Measurements from ENCODE around the gene ST8SIA4. TPM values are rescaled to one million over a fixed set of nuclear protein-coding genes. Genes with fewer than 3 reads are reported as not detected.

ST8SIA4 gene
- total RNA-seq, 1 experiment from 2014 or later = not detected

DNA sequence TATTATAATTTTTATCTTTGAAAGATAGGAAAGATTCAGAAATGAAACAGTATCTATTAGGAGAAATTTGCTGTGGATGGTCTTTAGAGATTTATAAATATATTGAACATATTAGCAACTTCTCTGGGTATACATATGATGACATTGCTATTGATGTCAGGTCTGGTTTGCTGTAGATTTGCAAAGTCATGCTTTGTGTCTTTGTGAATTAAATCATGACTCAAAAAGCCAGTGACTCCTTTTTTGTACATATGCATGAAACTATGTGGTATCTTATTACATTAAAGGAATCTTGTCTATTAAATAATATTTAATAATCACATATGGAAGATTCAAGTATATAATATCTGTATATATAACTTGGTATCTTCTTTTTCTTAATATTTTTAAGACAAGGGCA, 141.9 kb downstream of the ST8SIA4 start:
- Histone ChIP-seq H2BK5ac (ENCODE audit: insufficient read length, low read length) (no peak overlapping the region), H3K56ac (ENCODE audit: insufficient read length, low read depth, low read length) (no peak overlapping the region), H4K5ac (ENCODE audit: insufficient read length, low read depth, low read length) (no peak overlapping the region), H3K79me2 (ENCODE audit: insufficient read depth, low read length) (no peaks in the 10 kb centered on the region), H3K18ac (ENCODE audit: insufficient read length, low read depth, low read length) (no peak overlapping the region), H3K23me2 (ENCODE audit: insufficient read length, low read depth, low read length, poor library complexity, severe bottlenecking) (no peaks in the 10 kb centered on the region), H2AK5ac (ENCODE audit: insufficient read length, low read length) (no peak overlapping the region), H3K9ac (ENCODE audit: extremely low read depth, insufficient read length, low read length) (no peak overlapping the region), H2BK120ac (ENCODE audit: low read depth, low read length, poor library complexity, severe bottlenecking) (no peak overlapping the region), H3K4me2 (ENCODE audit: insufficient read depth, insufficient read length, low read length) (no peak overlapping the region), H4K8ac (replicated peaks; ENCODE audit: insufficient read length, low read depth, low read length) (no peak overlapping the region), H3T11ph (ENCODE audit: low read length) (no peak overlapping the region), H2BK15ac (ENCODE audit: low read depth, low read length) (no peak overlapping the region), H3K23ac (ENCODE audit: insufficient read length, low read depth, low read length) (no peak overlapping the region), H3K9me3 (ENCODE audit: control insufficient read depth, low read depth, low read length) (no peaks in the 10 kb centered on the region), H2AFZ (ENCODE audit: low read length) (no peak overlapping the region), H2BK12ac (ENCODE audit: insufficient read length, low read depth, low read length) (no peak overlapping the region), H3K79me1 (ENCODE audit: insufficient read depth, low read depth, low read length, poor library complexity, severe bottlenecking) (no peaks in the 10 kb centered on the region), H3K27ac (ENCODE audit: insufficient read length, low read depth, low read length) (no peak overlapping the region), H3K14ac (ENCODE audit: insufficient read depth, low read length) (no peak overlapping the region), H2BK20ac (ENCODE audit: low read depth, low read length, poor library complexity, severe bottlenecking) (no peak overlapping the region), H4K20me1 (ENCODE audit: control insufficient read depth, insufficient read depth, insufficient read length) (no peaks in the 10 kb centered on the region), H3K4me1 (ENCODE audit: insufficient read depth, low read length) (no peaks in the 10 kb centered on the region; the same call in 1 of the 2 replicates), H3K27me3 (ENCODE audit: insufficient read depth, low read length) (peaks cover 5% of the 10 kb centered on the region; the same call in 1 of the 2 replicates), H3K4ac (ENCODE audit: low read depth, low read length) (no peak overlapping the region), H4K91ac (ENCODE audit: insufficient read length, low read depth, low read length) (no peak overlapping the region)
- H3K4me3 Mint-ChIP-seq = no peak overlapping the region
- no peaks in the 10 kb centered on the region for H3K36me3 Mint-ChIP-seq (ENCODE audit: insufficient read depth in 1 of 3, low read depth in 3 of 3)
- no peak for DNase-seq
- no peak for TF ChIP-seq CTCF (conservative IDR thresholded peaks at IDR 0.05)
- H3K27me3 Mint-ChIP-seq (ENCODE audit: low read depth) = peaks cover 19% of the 10 kb centered on the region
- H3K4me1 Mint-ChIP-seq = peaks cover 21 to 26% of the 10 kb centered on the region in 2 experiments
- H3K27ac Mint-ChIP-seq = no peak overlapping the region
- H3K9me3 Mint-ChIP-seq = no peaks in the 10 kb centered on the region
